Amniotic stem cell (primary cell): ENCODE measurements around the gene FIGNL2.

Experiments used
- DNase-seq: peaks from one replicate; lab custom pipeline; 2025; lab: John Stamatoyannopoulos, UW

FIGNL2 gene

DNA sequence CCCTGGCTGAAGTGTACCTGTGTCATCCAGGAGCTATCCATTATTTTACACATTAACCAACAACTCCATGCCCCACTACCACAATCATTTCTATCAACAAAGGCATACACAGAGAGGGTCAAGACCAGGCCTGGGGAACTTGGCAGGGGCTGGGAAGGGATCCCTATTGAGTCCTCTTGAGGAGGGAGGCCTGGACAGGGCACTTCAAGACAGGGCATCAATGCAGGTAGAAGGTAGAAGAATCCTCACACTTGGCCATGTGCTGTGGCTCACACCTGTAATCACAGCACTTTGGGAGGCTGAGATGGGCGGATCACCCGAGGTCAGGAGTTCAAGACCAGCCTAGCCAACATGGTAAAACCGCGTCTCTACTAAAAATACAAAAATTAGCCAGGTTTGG, 26.0 kb upstream of the FIGNL2 start:
- DNase-seq, result no peak

DNA sequence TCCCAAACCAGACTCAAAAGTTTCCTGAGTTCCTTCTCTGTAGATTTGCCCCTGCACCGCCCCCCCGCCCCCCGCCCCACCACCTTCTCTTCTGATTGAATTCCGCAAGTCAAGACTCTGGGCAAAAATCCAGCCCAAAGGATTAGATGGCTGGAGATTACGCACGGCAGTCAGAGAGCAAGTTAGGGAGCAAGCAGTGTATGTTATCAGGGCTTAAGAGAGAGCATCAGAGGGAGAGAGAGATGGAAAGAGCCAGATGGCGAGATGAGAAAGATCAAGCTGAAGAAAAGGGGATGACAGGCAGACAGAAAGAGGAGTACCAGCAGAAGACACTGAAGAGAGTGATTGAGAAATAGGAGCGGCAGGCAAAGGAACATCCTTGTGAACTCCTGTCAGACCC, 25.5 kb upstream of the FIGNL2 start:
- no peak for DNase-seq

DNA sequence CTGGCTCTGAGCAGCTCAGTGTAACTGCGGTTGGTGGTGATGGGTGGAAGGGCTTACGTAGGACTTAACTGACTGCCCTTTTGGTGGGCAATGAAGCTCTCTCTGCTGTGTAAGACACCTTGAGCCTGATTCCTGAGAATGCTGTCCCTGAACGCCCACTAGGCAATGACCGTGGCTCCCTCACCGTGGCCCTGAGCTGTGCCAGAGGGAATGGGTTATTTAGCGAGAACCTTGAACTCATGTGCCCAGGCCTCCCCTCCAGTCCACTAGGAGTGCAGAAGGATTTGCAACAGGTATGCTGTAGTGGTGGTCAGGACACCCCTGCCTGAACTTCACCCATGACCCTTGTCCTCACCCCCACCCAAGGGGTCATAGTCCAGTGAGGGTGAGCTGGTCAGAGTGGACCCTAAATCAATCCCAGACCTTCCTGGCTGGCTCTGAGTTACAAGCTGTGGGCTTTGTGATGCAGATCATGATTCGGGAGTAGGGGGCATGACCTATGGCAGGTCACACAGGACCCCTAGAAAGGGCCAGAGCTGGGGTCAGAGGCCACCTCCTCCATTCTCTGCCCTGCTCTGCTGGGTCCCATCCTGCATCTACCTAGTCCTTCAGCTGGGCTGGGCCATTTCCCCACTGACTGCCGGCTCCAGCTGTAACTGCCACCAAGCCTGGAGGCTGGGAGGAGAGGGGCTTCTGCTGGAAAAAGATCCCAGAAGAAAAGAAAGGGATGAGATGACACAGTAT, 24.9 kb upstream of the FIGNL2 start:
- no peak for DNase-seq

DNA sequence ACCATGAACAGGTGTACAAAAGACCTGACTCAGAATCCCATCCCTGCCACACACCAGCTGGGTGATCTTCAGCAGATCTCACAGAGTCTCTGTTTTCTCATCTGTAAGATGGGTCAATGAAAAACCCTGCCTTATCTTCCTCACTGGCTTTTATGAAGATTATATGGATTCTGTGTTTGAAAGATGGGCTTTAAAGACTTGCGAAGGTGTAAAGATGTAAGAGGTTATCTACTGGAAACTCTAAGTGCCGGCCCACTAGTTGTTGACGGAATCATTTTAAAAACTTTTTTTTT, 24.1 kb upstream of the FIGNL2 start:
- no peak for DNase-seq

DNA sequence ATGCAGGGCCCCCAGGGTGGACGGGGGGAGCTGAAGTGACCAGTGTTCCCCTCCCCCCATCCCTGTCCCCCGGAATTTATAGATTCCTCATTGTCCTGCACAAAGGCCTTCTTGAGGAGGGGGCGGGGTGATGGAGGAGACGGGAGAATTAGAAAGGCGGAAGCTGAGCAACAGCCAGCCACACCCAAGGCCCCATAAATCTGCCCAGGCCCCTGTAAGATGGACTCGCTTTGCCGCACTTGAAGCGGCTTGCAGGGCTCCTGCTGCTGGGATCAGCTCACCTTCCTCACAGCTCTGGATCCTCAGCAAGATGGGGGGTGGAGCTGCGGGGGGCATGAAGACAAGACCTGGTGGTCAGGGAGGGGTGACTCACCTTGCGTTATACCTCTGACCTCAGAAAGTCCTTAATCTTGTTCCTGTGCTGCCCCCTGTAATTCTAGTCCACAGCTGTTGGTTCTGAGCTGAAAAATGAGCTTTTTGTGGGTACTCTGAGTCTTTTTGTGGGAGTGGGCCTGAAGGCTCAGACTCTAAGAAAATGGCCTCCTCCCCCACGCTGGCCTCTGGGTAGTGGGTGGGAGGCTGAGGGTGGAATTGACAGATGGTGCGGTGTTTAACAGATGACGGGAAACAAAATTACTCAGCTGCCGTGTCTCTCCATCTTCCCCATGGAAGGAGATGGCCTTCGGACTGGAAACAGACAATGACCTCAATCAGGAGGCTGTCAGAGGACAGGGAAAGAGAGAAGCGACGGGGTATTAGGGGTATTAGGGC, 23.6 kb upstream of the FIGNL2 start:
- no peak for DNase-seq

DNA sequence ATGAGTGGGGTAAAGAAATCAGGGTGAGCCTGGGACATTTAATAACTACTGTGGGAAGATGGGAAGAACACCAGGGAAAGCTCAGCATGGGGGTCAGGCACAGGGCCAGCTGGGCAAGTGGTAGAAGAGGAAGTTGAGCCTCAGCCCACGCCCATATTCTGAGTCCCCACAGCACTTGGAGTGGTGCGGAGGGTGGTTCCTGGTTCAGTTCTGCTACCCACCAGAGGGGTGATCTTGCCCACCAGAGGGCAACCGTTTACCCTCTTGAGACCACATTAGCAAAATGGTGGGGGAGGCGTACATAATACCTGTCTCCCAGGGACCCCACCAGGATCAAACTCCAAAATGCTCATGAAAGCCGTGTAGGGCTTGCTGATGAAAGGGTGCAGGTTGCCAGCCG, 22.6 kb upstream of the FIGNL2 start:
- no peak for DNase-seq

DNA sequence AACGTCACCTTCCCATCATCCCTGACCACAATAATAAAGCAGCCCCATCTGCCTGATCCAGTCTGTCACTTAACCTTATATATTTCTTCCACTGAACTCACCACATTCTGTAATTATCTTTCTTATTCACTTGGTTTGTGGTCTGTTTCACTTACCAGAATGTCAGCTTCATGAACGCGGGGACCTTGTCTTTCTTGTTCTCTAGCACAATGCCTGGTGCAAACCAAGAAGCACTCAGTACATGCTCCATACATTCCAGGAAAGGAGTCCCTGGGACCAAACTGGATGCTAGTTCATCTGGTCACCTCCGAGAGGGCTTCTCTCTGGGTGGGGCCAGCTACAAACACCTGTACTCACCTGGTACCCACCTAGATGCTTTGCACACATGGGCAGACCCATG, 22.0 kb upstream of the FIGNL2 start:
- DNase-seq, result no peak

DNA sequence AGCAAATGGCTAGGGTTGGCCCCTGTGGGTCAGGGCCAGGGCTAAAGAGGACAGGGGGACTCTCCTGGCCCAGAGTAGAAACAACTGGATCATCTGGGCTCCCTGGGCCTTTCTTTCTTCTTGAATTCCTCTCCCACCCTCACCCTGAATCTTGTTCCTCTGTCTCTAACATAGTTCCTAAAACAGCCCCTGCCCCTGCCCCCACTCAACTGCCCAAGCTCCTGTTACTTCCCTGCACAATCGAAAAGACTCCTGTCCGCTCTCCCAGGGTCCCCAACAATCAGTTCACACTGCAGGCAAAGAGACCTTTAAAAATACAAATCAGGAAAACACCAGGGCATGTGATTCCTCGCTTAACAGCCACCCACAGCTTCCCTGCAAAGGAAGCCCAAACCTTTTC, 21.4 kb upstream of the FIGNL2 start:
- DNase-seq, result no peak

DNA sequence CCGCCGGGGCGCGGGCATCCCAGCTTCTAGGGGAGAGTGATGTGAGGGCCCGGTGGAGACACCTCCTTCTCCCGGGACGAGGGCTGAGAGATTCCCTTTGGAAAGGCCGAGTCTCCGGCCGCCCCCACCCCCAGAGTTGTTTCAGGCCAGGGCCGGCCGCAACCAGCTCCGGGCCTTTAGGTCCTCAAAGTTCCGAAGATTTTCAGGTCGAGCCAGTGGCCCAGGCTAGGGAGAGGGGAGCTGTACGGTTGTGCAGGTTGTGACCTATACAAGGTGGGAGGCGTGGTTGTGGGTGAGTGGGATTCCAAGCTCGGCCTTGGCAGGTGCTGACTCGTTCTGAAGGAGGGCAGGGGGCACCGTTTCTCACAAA, 21.0 kb upstream of the FIGNL2 start:
- no peak for DNase-seq

DNA sequence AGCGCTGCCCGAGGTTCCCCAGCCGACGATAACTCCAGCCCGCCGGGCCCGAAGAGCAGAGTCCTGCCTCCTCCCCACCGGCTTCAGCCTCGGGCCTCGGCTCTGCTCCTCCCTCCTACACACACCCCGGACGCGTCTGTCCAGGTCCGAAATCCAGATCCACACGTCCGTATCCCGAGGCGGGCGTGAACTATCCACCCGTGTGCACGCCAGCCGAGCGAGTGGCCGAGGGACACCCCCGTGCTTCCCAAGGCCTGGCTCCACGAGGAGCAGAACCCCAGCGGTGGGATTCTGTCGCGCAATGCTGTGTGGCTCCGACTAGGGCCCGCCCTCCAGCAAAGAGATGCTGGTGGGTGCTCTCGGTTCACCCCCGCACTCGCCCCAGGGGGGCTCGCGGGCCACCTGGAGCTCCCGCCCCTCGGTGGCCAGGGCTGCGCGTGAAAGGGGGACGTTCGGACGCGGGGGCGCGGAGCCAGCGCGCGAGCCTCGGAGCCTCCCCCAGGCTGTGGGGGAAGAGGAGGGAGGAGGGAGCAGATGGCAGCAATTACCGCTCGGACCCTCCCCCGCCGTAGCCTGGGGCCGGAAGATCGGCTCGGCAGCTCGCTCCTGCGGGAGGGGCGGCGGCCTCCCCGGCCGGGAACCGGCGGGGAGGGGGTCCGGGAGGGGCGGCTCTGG, 20.4 kb upstream of the FIGNL2 start:
- no peak for DNase-seq

DNA sequence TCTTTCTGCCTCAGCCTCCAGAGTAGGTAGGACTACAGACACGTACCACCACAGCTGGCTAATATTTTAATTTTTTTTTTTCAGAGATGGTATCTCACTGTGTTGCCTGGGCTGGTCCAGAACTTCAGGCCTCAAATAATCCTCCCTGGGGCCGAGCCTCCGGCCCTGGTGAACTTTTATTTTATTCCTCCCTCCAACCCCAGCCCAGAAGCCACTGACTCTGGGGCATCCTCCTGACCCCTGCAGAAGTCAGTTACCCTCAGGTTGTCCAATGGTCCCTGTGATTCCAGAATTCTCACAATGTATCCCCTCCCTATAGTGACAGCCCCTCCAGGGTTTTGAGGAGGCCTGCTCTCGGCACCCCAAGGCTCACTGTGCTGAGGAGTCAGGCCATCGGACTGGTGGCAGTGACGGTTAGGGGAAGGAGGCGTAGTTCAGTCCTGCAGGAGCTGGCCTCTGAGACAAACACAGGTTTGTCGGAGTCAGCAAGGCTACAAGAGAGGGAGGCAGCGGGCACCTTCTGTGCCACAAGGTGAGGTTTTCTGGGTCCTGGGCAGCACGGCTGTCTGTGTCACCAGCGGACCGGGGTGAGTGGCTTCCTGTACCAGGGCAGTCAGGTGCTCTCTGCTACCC, 19.4 kb upstream of the FIGNL2 start:
- no peak for DNase-seq

DNA sequence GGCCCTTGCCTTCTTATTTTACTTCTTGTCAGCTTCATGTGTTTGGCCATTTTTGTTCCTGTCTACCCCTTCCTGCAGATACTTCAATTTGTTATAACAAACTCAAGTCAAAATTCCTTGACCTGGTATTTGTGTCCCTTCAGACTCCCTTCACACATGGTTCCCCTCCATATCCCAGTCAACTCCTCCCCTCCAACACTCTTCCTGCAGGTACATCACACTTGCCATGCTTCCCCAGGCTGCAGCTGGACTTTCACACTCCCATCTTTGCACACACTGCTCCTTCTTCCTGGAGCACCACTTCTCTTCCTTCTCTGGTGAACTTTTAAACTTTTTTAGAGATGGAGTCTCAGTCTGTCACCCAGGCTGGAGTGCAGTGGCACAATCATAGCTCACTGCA, 18.9 kb upstream of the FIGNL2 start:
- no peak for DNase-seq

DNA sequence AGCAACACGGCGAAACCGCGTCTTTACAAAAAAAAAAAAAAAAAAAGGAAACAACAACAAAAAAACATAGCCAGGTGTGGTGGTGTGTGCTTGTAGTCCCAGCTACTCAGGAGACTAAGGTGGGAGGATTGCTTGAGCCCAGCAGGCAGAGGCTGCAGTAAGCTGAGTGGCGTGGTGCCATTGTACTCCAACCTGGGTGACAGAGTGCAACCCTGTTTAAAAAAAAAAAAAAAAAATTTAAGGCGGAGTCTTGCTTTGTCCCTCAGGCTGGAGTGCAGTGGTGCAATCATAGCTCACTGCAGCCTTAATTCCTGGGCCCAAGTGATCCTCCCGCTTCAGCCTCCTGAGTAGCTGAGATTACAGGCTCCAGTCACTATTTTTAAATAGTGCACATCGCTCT, 18.2 kb upstream of the FIGNL2 start:
- DNase-seq, result no peak

DNA sequence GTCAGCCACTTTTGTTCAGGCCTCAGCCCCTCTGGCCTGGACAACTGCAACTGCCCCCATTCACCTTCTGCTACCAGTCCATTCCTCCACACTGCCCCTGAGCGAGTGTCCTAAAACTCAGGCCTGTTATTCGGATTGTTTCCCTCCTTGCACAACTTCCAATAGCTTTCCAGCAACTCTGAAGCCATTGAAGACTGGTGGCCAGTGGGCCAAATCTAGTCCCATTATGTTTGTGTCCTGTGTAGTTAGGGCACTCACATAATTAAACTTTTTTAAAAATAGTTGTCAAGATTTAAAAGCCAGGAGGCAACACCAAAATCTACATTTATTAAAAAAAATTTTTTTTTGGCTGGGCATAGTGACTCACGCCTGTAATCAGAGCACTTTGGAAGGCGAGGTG, 17.8 kb upstream of the FIGNL2 start:
- no peak for DNase-seq

DNA sequence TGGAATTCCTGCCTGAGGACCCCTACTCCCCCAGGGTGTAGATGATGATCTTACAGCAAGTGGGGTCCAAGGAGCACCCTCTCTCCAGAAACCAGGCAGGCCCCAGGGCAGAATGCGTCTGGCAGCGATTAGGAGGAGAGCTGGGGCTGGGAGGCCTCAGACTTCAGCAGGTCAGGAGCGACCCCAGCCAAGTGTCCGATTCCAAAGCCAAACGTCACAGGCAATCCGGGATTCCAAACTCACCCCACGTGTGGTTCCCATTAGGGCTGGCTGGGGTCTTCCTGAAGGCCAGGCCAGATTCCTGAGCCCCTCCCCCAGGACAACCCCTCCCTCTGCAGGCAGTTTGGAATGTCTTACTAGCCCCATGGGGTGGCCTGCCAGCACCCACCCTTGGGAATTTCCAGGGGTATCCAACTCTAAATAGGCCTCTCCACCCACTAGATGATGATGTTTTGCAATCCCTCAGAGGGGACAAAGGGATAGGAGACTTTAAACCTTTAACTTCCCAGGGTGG, 17.3 kb upstream of the FIGNL2 start:
- DNase-seq, result no peak

DNA sequence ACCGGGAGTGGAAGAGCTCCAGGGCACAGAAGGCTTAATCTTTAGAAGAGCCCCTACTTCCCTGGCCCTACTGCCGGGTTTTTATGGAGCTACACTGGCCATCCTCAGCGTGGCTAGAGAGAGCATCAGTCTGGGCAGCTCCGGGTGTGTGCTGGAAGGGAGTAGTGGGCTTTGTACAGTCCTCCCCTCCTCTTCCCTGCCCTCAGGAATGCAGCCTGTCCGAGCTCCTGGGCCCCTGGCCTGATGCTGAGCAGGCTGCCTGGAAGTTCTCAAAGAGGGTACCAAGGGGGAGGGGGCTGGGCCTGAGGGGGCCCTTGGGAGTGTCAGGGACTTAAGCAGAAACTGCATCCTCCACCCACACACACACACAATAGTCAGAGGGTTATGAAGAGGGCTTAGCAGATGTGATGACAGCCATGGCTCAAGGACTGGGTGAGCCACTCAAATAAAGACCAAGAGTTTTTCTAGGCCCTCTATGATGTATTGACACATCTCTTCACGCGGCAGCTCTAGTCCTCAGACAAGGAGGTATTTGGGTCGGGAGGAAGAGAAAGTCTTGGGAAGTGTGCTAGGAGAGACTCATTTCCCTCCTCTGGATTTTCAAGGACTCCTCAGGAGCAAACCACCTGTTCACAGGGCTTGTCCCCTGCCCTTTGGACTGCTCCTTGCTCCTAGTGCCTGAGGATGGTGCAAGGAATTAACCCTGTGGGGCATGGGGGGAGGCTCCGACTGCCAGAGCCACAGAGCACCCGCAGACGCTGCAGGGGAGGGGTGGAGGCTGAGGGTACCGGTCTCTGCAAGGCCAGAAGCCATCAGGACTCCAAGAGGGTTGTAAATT, 16.5 kb upstream of the FIGNL2 start:
- no peak for DNase-seq

DNA sequence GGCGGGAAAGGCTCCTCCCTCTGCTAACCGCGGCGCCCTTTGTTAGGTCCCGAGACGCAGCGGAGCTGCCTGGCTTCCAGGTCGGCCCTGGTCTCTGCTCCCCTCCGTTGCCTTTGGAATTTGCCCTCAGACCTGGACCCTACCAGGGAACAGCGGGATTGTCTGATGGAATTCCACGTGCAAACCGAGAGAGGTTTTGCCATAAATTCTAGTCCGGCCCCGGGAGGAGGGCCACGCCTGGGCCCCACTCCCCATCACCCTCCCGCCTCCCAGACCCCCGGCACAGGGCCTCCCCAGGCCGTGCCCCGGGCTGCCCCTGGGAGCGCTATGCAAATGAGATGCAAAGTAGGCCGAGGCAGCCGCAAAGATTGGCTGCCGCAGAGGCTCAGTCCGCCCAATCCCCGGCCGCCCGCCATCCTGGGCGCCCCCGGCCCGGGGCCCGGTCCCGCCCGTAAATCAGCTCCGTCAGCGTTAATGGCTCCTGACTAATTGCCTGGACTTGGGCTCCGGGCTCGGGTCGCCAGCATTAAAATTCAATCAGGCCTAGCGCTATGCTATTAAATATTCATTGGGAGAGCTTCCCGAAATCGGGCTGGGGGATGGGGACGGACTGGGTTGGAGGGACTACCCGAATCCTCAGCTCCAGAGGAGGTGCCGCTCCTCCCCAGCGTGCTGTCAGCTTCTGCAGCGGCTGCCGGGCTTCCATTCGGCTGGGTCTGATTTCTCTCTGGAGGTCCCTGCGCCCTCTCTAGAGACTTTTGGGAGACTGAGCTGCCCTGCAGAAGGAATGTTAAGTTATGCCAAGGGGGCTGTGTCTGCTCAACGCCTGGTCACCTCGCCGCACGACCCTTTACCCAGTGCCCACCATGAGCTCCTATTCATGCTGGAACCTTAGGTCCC, 15.7 kb upstream of the FIGNL2 start:
- no peak for DNase-seq

DNA sequence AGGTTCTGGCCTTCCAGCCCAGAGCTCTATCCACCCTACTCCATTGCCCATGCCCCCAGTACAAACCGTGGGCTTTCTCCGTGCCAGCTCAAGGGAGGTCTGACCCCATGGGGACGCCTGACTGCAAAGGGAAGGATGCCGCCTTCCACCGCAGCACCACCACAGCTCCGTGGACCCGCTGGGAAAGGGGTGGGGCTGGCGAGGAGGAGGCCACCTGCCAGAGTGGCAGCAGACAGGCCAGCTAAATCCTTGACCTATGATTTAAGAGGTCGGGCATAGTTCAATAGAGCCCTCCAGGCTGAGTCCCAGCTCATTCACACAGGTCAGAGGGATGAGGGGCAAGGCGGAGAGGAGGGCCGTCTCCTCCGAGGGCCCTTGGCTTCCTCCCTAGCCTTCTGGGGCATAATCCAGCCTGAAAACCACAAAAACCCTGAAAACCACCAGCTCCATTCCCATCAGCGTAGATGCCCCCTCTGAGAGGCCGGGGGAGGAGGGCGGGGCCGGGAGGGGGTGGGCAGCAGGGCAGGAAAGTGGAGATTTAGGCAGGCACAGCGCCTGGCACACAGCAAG, 14.9 kb upstream of the FIGNL2 start:
- DNase-seq, result no peak

DNA sequence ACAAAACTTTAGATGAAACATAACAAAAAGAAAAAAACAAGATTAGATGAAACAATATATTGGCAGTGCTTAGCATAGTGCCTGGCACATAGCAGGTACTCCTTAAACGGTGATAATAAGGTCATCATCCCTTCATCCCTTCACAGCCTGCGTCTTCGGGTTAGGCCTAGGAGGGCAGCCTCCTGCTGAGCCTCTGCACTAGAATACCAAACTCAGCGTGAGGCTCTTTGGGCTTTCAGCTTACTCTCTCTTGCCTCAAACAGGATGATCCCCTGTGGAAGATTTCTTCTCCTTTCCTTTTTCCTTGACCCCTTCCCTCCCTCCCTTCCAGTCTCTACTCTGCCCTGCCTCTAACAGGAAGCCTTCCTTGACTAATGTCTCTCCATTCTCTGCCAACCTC, 14.4 kb upstream of the FIGNL2 start:
- no peak for DNase-seq

DNA sequence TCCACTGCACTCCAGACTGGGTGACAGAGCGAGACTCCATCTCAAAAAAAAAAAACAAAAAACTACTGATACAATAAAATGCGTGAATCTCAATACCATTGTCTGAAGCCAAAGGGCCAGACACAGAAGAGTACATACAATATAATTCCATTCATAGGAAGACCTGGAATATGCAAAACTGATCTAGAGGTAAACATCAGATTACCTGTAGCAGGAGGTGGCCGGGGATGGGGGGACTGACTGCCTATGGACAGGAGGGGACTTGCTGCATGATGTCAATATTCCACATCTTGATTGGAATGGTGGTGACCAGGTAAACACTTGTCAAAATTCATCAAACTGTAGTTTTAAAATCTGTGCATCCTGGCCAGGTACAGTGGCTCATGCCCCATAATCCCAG, 12.5 kb upstream of the FIGNL2 start:
- no peak for DNase-seq
